HepG2 (cell line): ENCODE data around the gene CD46. TPM values are rescaled to one million over a fixed set of nuclear protein-coding genes. Genes with fewer than 3 reads are reported as not detected.

Experiments used
- ATAC-seq: fragments of 200-7000 bp; cut with Tn5 transposase; 3 replicates; pipeline ENCODE4 v1.9.1; 2020; ENCODE audit warnings: mild to moderate bottlenecking, moderate library complexity
- BruUV-seq: library from RNA; stranded (reverse); fragments of 400-500 nt; replicated peaks from 2 replicates; lab custom pipeline; 2021; lab: Mats Ljungman, UMichigan
- CTCF ChIA-PET: fragments of 300-600 bp; formaldehyde crosslinking; extraction: SDS; loops from one replicate; lab custom pipeline; 2021; ENCODE audit warnings: low total read pairs, inconsistent platforms, low intra/inter-chr PET ratio; lab: Yijun Ruan, JAX
- POLR2A ChIA-PET: fragments of 350-600 bp; sonication (Branson Sonifier 250); formaldehyde crosslinking; loops from one replicate; lab custom pipeline; 2020; ENCODE audit warnings: antibody characterized with exemption, inconsistent platforms; lab: Yijun Ruan, JAX
- DNase-seq: peaks from one replicate; pipeline ENCODE4 v3.0.0-alpha.2; 2015; ENCODE audit warnings: low spot score
- FAIRE-seq: peaks from 3 replicates; lab custom pipeline; 2011; peaks lifted over from hg19 to GRCh38; lab: Jason Lieb, UNC
- H2AFZ ChIP-seq: one replicate; pipeline ENCODE4 v1.6.1; 2011; ENCODE audit warnings: low read length, inconsistent platforms
- H3K27ac ChIP-seq: fragments of 300-600 bp; 3 replicates; pipeline ENCODE4 v1.8.0; 2011; ENCODE audit warnings: mixed run types, mild to moderate bottlenecking, mixed read lengths, low read length, inconsistent platforms; ENCODE audit not compliant: insufficient read depth; ENCODE audit errors: extremely low read length
- H3K27me3 ChIP-seq, 2 experiments: fragments of 200-600 bp in 1 of 2; 2 replicates in 1 of 2; 3 replicates in 1 of 2; pipeline versions ENCODE4 v1.6.0 to v1.8.0; 2011; ENCODE audit warnings: low read length in 2 of 2, mild to moderate bottlenecking in 2 of 2, moderate library complexity in 2 of 2, inconsistent platforms in 1 of 2; ENCODE audit not compliant: insufficient read depth in 2 of 2, control insufficient read depth in 1 of 2
- H3K36me3 ChIP-seq, 2 experiments: fragments of 200-600 bp in 1 of 2; replicated peaks in 1 of 2; 2 replicates in 1 of 2; 3 replicates in 1 of 2; pipeline versions ENCODE4 v1.5.1 to v1.8.0; 2011; ENCODE audit warnings: low read length in 2 of 2, inconsistent platforms in 1 of 2; ENCODE audit not compliant: insufficient read depth in 2 of 2, control insufficient read depth in 1 of 2
- H3K4me1 ChIP-seq: 2 replicates; pipeline ENCODE4 v1.5.1; 2012; ENCODE audit warnings: low read length, inconsistent platforms; ENCODE audit not compliant: insufficient read depth
- H3K4me2 ChIP-seq: 2 replicates; pipeline ENCODE4 v1.6.0; 2011; ENCODE audit warnings: low read depth, low read length, inconsistent platforms
- H3K4me3 ChIP-seq, 3 experiments: fragments of 200-600 bp in 1 of 3; sonication (generic), shearing (Covaris generic) in 1 of 3; replicated peaks in 1 of 3; 2 replicates each; pipeline ENCODE4 v1.5.1; 2011 to 2016; ENCODE audit warnings: low read length in 3 of 3, inconsistent platforms in 2 of 3, low read depth in 2 of 3, mild to moderate bottlenecking in 2 of 3, control low read depth in 1 of 3, mixed read lengths in 1 of 3; ENCODE audit not compliant: insufficient read depth in 1 of 3
- H3K79me2 ChIP-seq: one replicate; pipeline ENCODE4 v1.6.1; 2011; ENCODE audit warnings: low read length, inconsistent platforms; ENCODE audit not compliant: insufficient read depth
- H3K9ac ChIP-seq: 2 replicates; pipeline ENCODE4 v1.6.0; 2011; ENCODE audit warnings: mild to moderate bottlenecking, low read depth, low read length, inconsistent platforms; ENCODE audit not compliant: insufficient read depth
- H3K9me3 ChIP-seq: 2 replicates; pipeline ENCODE4 v1.5.1; 2012; ENCODE audit warnings: mild to moderate bottlenecking, low read length
- H4K20me1 ChIP-seq: 2 replicates; pipeline ENCODE4 v1.6.0; 2011; ENCODE audit warnings: inconsistent platforms, mild to moderate bottlenecking, low read length, moderate library complexity; ENCODE audit not compliant: insufficient read depth
- CENPX ChIP-seq: sonication (generic); formaldehyde crosslinking; IDR thresholded peaks from 2 replicates; pipeline ENCODE4 v1.9.0; 2021; ENCODE audit warnings: mild to moderate bottlenecking, missing genetic modification reagents, moderate library complexity
- E2F1 ChIP-seq: sonication (generic); formaldehyde crosslinking; IDR thresholded peaks from 2 replicates; pipeline ENCODE4 v1.5.0; 2020; ENCODE audit warnings: missing genetic modification reagents
- JARID2 ChIP-seq: sonication (generic); formaldehyde crosslinking; IDR thresholded peaks from 2 replicates; pipeline ENCODE4 v1.8.1; 2023; ENCODE audit warnings: missing genetic modification reagents, inconsistent platforms; ENCODE audit not compliant: insufficient replicate concordance
- LRRFIP1 ChIP-seq: sonication (generic); formaldehyde crosslinking; conservative IDR thresholded peaks from 2 replicates; pipeline ENCODE4 v1.4.0; 2020; ENCODE audit warnings: missing genetic modification reagents
- MBD4 ChIP-seq: IDR thresholded peaks from 2 replicates; pipeline ENCODE4 v1.6.1; 2012; ENCODE audit warnings: low read length, inconsistent platforms, borderline replicate concordance
- REL ChIP-seq: sonication (generic); formaldehyde crosslinking; conservative IDR thresholded peaks from 2 replicates; pipeline ENCODE4 v1.8.0; 2022; ENCODE audit warnings: mild to moderate bottlenecking, missing genetic modification reagents, moderate library complexity
- ZNF138 ChIP-seq: sonication (generic); formaldehyde crosslinking; IDR thresholded peaks from 2 replicates; pipeline ENCODE4 v1.5.0; 2020; ENCODE audit warnings: mild to moderate bottlenecking, low read depth, missing genetic modification reagents
- ZNF18 ChIP-seq: sonication (generic); formaldehyde crosslinking; IDR thresholded peaks from 2 replicates; pipeline ENCODE4 v1.8.0; 2022; ENCODE audit warnings: mild to moderate bottlenecking, missing genetic modification reagents; ENCODE audit not compliant: insufficient replicate concordance
- ZNF563 ChIP-seq: sonication (generic); formaldehyde crosslinking; IDR thresholded peaks from 2 replicates; pipeline ENCODE4 v1.8.0; 2022; ENCODE audit warnings: mild to moderate bottlenecking, moderate library complexity, missing genetic modification reagents
- ZNF766 ChIP-seq: sonication (generic); formaldehyde crosslinking; IDR thresholded peaks from 2 replicates; pipeline ENCODE4 v1.5.0; 2020; ENCODE audit warnings: missing genetic modification reagents, borderline replicate concordance
- WGBS: methylation state at CpG from one replicate; pipeline ENCODE4 v1.1.6; 2017; ENCODE audit warnings: low lambda C conversion rate; 5-methylcytosine and 5-hydroxymethylcytosine counted together
- in situ Hi-C: cut with HindIII; loops from 2 replicates; pipeline ENCODE4 v1.10.0; 2017; ENCODE audit warnings: low pct_unique_long_range_greater_than_20kb; ENCODE audit not compliant: extremely low pct_ligation_motif_present
- intact Hi-C: fragments of 100-400 bp; cut with micrococcal nuclease; formaldehyde crosslinking; loops from one replicate; pipeline ENCODE4 v1.10.0; 2022; ENCODE audit not compliant: unreplicated experiment
- polyA plus RNA-seq, 8 experiments: library from polyadenylated mRNA; depleted of rRNA in 3 of 8; stranded (reverse) in 7 of 8; unstranded in 1 of 8; fragments of >200 nt; fragmentation: Illumina TruSeq in 4 of 8; extraction: Trizol in 4 of 8; gene quantifications; 2 replicates each; pipeline versions ENCODE4 v1.2.1 to v1.2.3, GENCODE V29; 2011 to 2016; ENCODE audit warnings: low read depth in 4 of 8, missing spikeins in 1 of 8, mixed read lengths in 1 of 8; ENCODE audit not compliant: insufficient read depth in 1 of 8
- total RNA-seq, 5 experiments: library from RNA; depleted of rRNA; stranded (reverse); fragments of >200 nt; fragmentation: Illumina TruSeq; extraction: Trizol; gene quantifications; 2 replicates each; pipeline ENCODE4 v1.2.3, GENCODE V29; 2016; ENCODE audit warnings: low read depth in 1 of 5
- TF ChIP-seq, protein P1 (sequence below): sonication (generic); formaldehyde crosslinking; IDR thresholded peaks from 2 replicates; pipeline ENCODE4 v1.4.0; 2020; ENCODE audit warnings: mild to moderate bottlenecking, missing genetic modification reagents

Gene CD46
- total and polyA plus RNA-seq, 2 of the 13 experiments (the other 11 are each of a cell fraction or from before 2014, with no cell fraction given) = 130 to 277 TPM

DNA sequence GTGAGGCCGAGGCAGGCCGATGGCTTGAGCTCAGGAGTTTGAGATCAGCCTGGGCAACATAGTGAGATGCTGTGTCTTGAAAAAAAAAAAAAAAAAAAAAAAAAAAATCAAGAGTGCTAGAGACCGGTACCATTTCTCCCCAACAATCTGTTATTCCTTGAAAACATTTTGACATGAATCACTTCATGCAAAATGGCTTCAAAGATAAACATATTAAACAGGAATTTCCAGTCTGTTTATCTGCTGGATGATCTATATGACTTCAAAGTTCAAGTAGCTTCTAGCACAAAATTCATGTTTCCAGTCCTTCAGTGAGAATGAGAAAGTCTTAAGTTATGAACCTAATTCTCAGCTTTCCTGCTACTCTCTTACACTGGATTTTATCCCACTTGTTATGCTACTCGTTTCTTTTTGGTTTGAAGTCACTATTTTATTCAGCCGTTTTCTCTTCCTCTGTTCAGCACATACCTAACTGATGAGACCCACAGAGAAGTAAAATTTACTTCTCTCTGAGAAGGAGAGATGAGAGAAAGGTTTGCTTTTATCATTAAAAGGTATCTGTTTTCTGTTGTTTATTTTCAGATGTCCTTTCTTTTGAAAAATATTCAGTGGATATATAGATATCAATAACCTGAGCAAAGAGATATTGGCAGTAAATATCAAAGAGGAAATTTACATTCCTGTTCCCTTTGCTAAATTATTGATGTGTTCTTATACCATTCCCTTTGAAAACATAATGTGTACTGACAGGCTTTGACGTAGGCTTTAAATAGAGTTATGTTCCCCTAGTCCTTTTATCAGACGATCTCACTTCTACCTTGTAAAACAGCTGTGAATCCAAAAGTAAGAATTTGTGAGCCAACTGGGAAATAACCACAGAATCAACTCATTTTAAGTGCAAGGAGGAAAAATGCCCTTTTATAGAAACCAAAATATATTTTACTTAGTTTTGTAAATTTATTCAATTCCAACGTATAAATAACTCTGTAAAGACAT, 38.2 kb downstream of the CD46 start:
- peaks cover 13 to 46% of the 10 kb centered on the region in 2 experiments; a peak in 4 of 5 replicates for H3K36me3 ChIP-seq
- H3K27ac ChIP-seq = no peak overlapping the region
- H2AFZ ChIP-seq = no peak overlapping the region
- 96% methylated on average over 8 of the region's 8 CpGs for WGBS
- H3K79me2 ChIP-seq = no peaks in the 10 kb centered on the region
- ChIA-PET CTCF (no interaction called here), POLR2A (no interaction called here)
- no peaks in the 10 kb centered on the region for H3K4me1 ChIP-seq
- TF ChIP-seq MBD4 (no peak), ZNF766 (CRISPR knock-in tag) (no peak), ZNF18 (CRISPR knock-in tag) (no peak), JARID2 (no peak), LRRFIP1 (CRISPR knock-in tag) (no peak), CENPX (CRISPR knock-in tag) (no peak), ZNF563 (CRISPR knock-in tag) (no peak), ZNF138 (no peak), E2F1 (CRISPR knock-in tag) (no peak), REL (CRISPR knock-in tag) (no peak)
- TF ChIP-seq, protein P1, sequence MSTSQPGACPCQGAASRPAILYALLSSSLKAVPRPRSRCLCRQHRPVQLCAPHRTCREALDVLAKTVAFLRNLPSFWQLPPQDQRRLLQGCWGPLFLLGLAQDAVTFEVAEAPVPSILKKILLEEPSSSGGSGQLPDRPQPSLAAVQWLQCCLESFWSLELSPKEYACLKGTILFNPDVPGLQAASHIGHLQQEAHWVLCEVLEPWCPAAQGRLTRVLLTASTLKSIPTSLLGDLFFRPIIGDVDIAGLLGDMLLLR = no peak
- no peak overlapping the region for H3K4me2 ChIP-seq
- FAIRE-seq = no peak
- ATAC-seq = no peak
- H3K9me3 ChIP-seq = no peaks in the 10 kb centered on the region
- no peak overlapping the region for H3K4me3 ChIP-seq
- intact Hi-C loops (no loop called here), in situ Hi-C loops (no loop called here)
- H3K27me3 ChIP-seq = no peaks in the 10 kb centered on the region; a peak in 1 of 5 replicates
- no TSS peak for BruUV-seq
- DNase-seq = no peak
- peaks cover 2% of the 10 kb centered on the region; the same call in 1 of the 2 replicates for H4K20me1 ChIP-seq
- H3K9ac ChIP-seq = no peak overlapping the region
